ENCODE results near the gene NAV2. TPM values are rescaled to one million over a fixed set of nuclear protein-coding genes. Genes with fewer than 3 reads are reported as not detected.

Gene NAV2
- total RNA-seq, 1 donor from 2014 or later = 31.4 TPM

GRCh38 chr11:20021771-20022362 lies 309.2 kb downstream of the NAV2 start:
- Mint-ChIP-seq H3K27ac (ENCODE audit: unreplicated experiment) (peak overlapping the region; percentile 90), H3K27me3 (ENCODE audit: unreplicated experiment) (no peaks in the 10 kb centered on the region), H3K36me3 (ENCODE audit: unreplicated experiment) (peaks cover 6% of the 10 kb centered on the region), H3K4me3 (ENCODE audit: unreplicated experiment) (peak overlapping the region; percentile 70), H3K9me3 (ENCODE audit: unreplicated experiment) (no peaks in the 10 kb centered on the region), H3K4me1 (ENCODE audit: unreplicated experiment) (peaks cover 36% of the 10 kb centered on the region)
- no peak for DNase-seq (ENCODE audit: extremely low spot score, unreplicated experiment)
- TF ChIP-seq, protein P1, sequence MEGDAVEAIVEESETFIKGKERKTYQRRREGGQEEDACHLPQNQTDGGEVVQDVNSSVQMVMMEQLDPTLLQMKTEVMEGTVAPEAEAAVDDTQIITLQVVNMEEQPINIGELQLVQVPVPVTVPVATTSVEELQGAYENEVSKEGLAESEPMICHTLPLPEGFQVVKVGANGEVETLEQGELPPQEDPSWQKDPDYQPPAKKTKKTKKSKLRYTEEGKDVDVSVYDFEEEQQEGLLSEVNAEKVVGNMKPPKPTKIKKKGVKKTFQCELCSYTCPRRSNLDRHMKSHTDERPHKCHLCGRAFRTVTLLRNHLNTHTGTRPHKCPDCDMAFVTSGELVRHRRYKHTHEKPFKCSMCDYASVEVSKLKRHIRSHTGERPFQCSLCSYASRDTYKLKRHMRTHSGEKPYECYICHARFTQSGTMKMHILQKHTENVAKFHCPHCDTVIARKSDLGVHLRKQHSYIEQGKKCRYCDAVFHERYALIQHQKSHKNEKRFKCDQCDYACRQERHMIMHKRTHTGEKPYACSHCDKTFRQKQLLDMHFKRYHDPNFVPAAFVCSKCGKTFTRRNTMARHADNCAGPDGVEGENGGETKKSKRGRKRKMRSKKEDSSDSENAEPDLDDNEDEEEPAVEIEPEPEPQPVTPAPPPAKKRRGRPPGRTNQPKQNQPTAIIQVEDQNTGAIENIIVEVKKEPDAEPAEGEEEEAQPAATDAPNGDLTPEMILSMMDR (IDR thresholded peaks at IDR 0.05) = no peak

GRCh38 chr11:20022363-20023081 lies 309.9 kb downstream of the NAV2 start:
- Mint-ChIP-seq H3K4me3 (ENCODE audit: unreplicated experiment) (peak overlapping the region; percentile 70), H3K36me3 (ENCODE audit: unreplicated experiment) (peaks cover 4% of the 10 kb centered on the region), H3K27me3 (ENCODE audit: unreplicated experiment) (no peaks in the 10 kb centered on the region), H3K4me1 (ENCODE audit: unreplicated experiment) (peaks cover 34% of the 10 kb centered on the region), H3K9me3 (ENCODE audit: unreplicated experiment) (no peaks in the 10 kb centered on the region), H3K27ac (ENCODE audit: unreplicated experiment) (peak overlapping the region; percentile 90)
- TF ChIP-seq, protein P1 (IDR thresholded peaks at IDR 0.05) = no peak
- no peak for DNase-seq (ENCODE audit: extremely low spot score, unreplicated experiment)

- Mint-ChIP-seq H3K36me3 (ENCODE audit: unreplicated experiment) (peaks cover 2% of the 10 kb centered on the region), H3K27ac (ENCODE audit: unreplicated experiment) (peak overlapping the region; percentile 90), H3K4me3 (ENCODE audit: unreplicated experiment) (peak overlapping the region; percentile 70), H3K27me3 (ENCODE audit: unreplicated experiment) (no peaks in the 10 kb centered on the region), H3K4me1 (ENCODE audit: unreplicated experiment) (peaks cover 37% of the 10 kb centered on the region), H3K9me3 (ENCODE audit: unreplicated experiment) (no peaks in the 10 kb centered on the region)
- DNase-seq (ENCODE audit: extremely low spot score, unreplicated experiment) = no peak
- TF ChIP-seq, protein P1 (IDR thresholded peaks at IDR 0.05) = no peak
These were observed 310.4 kb downstream of the NAV2 start for GRCh38 chr11:20023082-20023426.

DNA sequence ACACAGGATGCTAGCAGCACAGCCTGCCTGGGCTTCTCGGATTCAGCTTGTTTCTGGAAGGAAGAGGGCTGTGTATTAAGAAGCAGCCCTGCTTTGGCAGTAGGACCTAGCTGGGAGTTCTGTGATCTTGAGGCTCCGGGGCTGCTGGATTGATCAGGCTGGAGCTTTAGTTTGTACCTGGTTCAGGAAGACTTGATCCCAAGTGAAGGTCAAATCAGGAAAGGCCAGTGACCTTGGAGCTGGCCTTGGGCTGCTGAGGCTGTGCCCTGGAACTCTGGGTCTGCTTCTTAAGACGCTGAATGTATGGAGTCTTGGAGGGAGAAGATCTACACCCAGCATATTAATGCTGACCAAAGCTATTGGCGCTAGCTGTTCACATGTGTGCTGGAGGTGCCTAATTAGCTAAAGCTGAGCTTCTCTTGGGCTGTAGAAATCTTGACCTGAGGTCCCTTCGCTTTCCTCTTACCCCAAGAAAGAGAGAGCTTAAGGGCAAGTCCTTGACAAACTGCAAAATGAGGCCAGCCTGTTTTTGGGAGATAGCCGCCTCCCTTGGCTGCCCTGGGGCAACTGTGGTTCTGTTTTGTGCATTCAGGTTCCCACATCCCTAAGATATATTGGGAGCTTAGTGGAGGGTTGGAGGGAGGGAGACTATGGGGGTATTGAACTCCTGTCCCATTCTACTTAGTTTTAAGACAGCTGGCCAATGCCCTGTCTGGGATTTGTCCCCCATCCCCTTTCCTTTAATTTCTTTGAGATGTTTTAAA lies 311.7 kb downstream of the NAV2 start:
- H3K27me3 Mint-ChIP-seq (ENCODE audit: unreplicated experiment) = no peaks in the 10 kb centered on the region
- H3K36me3 Mint-ChIP-seq (ENCODE audit: unreplicated experiment) = no peaks in the 10 kb centered on the region
- no peaks in the 10 kb centered on the region for H3K9me3 Mint-ChIP-seq (ENCODE audit: unreplicated experiment)
- H3K27ac Mint-ChIP-seq (ENCODE audit: unreplicated experiment) = peak overlapping the region; percentile 77
- DNase-seq (ENCODE audit: extremely low spot score, unreplicated experiment) = no peak
- H3K4me1 Mint-ChIP-seq (ENCODE audit: unreplicated experiment) = peaks cover 48% of the 10 kb centered on the region
- H3K4me3 Mint-ChIP-seq (ENCODE audit: unreplicated experiment) = peak overlapping the region; percentile 70
- TF ChIP-seq, protein P1 (IDR thresholded peaks at IDR 0.05) = no peak

- Mint-ChIP-seq H3K4me1 (ENCODE audit: unreplicated experiment) (peaks cover 55% of the 10 kb centered on the region), H3K9me3 (ENCODE audit: unreplicated experiment) (no peaks in the 10 kb centered on the region), H3K36me3 (ENCODE audit: unreplicated experiment) (no peaks in the 10 kb centered on the region), H3K4me3 (ENCODE audit: unreplicated experiment) (peak overlapping the region; percentile 47), H3K27ac (ENCODE audit: unreplicated experiment) (no peak overlapping the region), H3K27me3 (ENCODE audit: unreplicated experiment) (no peaks in the 10 kb centered on the region)
- no peak for DNase-seq (ENCODE audit: extremely low spot score, unreplicated experiment)
- TF ChIP-seq, protein P1 (IDR thresholded peaks at IDR 0.05) = no peak
These were observed 312.7 kb downstream of the NAV2 start for GRCh38 chr11:20025332-20025840.

Measured in osteocyte (in vitro differentiated cells).